ENCODE data around the gene SAMD4A.

DNA sequence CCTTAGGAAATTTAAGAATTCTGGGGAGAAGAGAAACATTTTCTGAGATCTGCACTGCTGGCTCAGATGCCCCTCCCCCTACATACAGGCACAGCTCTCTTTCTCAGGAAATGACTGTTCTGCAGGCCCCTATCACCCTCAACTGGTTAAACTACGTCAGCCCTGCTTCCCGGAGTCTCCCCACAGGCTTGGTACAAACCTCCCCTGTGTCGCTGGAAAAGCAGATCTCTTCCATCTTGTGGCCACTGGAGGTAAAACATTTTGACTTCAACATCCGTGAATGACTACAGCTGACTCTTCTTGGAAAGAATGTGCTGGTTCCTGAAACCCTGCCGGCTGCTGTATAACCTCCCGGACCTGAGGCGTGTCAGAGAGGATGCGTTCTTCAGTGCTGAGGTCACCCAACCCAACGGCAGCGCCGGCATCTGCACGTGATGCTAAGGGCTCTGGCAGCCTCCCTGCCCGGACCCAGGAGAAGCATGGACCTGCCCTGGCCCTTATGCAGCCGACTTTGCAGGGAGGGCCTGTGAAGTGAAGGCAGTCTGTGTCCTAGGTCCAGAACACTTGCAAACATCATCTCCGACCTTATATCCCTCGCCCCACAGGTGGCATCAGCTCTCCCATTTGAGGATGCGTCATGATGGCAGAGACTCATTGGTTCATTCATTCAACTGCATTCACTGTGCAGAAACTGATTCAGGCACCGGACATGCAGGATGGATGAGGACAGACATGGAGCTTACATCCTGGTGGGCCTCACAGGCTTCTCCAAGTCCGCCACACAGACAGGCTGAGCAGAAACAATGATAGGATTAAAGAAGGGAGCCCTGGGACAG, 206.5 kb downstream of the SAMD4A start:
- TF ChIP-seq POLR2AphosphoS5 (IDR thresholded peaks at IDR 0.05; ENCODE audit: low read depth, low read length) (no peak), POLR2A (IDR thresholded peaks at IDR 0.05; ENCODE audit: low read depth, low read length) (no peak)

Measured in GM12891 (cell line).